Measurements from ENCODE around the gene PLCL1.

The PLCL1 gene

GRCh38 chr2:197982565-197982964 is 178.2 kb downstream of the PLCL1 start:
- H3K9me3 ChIP-seq (ENCODE audit: low read length), result no peaks in the 10 kb centered on the region
- no peaks in the 10 kb centered on the region for H4K20me1 ChIP-seq (ENCODE audit: insufficient read depth, low read length)
- TF ChIP-seq EZH2 (IDR thresholded peaks at IDR 0.05; ENCODE audit: borderline replicate concordance, low read length), result no peak
- TF ChIP-seq, protein P1, sequence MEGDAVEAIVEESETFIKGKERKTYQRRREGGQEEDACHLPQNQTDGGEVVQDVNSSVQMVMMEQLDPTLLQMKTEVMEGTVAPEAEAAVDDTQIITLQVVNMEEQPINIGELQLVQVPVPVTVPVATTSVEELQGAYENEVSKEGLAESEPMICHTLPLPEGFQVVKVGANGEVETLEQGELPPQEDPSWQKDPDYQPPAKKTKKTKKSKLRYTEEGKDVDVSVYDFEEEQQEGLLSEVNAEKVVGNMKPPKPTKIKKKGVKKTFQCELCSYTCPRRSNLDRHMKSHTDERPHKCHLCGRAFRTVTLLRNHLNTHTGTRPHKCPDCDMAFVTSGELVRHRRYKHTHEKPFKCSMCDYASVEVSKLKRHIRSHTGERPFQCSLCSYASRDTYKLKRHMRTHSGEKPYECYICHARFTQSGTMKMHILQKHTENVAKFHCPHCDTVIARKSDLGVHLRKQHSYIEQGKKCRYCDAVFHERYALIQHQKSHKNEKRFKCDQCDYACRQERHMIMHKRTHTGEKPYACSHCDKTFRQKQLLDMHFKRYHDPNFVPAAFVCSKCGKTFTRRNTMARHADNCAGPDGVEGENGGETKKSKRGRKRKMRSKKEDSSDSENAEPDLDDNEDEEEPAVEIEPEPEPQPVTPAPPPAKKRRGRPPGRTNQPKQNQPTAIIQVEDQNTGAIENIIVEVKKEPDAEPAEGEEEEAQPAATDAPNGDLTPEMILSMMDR (IDR thresholded peaks at IDR 0.05; ENCODE audit: low read length), result no peak
- no peak overlapping the region for H3K9ac ChIP-seq (ENCODE audit: low read length)
- H3K27me3 ChIP-seq (ENCODE audit: insufficient read depth, low read length), result no peaks in the 10 kb centered on the region
- H3K36me3 ChIP-seq (ENCODE audit: insufficient read depth, low read length), result no peaks in the 10 kb centered on the region
- H3K4me2 ChIP-seq (ENCODE audit: low read length), result no peak overlapping the region
- H3K9me2 ChIP-seq (ENCODE audit: low read depth, low read length), result no peaks in the 10 kb centered on the region
- no peak overlapping the region for H3K27ac ChIP-seq (ENCODE audit: low read depth, low read length, poor library complexity, severe bottlenecking)
- H3K79me2 ChIP-seq (ENCODE audit: insufficient read depth, low read length), result no peaks in the 10 kb centered on the region
- H3K4me3 ChIP-seq (ENCODE audit: low read depth, low read length, poor library complexity, severe bottlenecking), result no peak overlapping the region
- no peaks in the 10 kb centered on the region for H3F3A ChIP-seq (ENCODE audit: insufficient read depth, low read length)
- no peak overlapping the region for H2AFZ ChIP-seq (ENCODE audit: low read length)
- no peaks in the 10 kb centered on the region for H3K4me1 ChIP-seq (ENCODE audit: insufficient read depth, low read length, severe bottlenecking)

DNA sequence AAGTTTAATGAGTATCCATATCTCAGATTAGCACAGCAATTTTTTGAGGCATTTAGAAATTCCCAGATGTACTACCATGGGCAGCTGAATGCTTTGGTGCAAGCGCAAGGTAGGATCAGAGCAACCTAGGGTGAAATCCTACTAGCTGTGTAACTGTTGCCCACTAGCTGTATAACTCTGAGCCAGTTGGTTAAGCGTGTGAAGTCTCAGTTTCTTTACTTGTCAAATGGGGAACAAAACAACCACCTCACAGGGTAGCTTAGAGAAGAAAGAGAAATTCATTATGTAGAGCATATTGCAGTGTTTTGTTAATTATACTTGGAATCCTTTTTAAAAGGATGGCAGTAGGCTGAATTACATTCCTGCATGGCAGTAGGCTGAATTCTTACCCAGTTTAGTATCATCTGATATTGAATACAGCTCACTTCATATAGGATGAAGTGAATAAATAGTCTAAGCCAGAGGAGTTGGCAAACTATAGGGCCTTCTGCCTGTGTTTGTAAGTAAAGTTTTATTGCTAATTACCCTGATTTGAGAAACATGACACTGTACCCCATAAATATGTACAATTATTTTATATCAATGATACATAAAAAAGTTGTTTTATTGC is 180.7 kb downstream of the PLCL1 start:
- no peak for TF ChIP-seq EZH2 (IDR thresholded peaks at IDR 0.05; ENCODE audit: borderline replicate concordance, low read length)
- TF ChIP-seq, protein P1 (IDR thresholded peaks at IDR 0.05; ENCODE audit: low read length), result no peak
- no peak overlapping the region for H3K4me3 ChIP-seq (ENCODE audit: low read depth, low read length, poor library complexity, severe bottlenecking)
- H3K27me3 ChIP-seq (ENCODE audit: insufficient read depth, low read length), result no peaks in the 10 kb centered on the region
- no peaks in the 10 kb centered on the region for H3K9me2 ChIP-seq (ENCODE audit: low read depth, low read length)
- H3K79me2 ChIP-seq (ENCODE audit: insufficient read depth, low read length), result no peaks in the 10 kb centered on the region
- no peaks in the 10 kb centered on the region for H4K20me1 ChIP-seq (ENCODE audit: insufficient read depth, low read length)
- no peak overlapping the region for H3K9ac ChIP-seq (ENCODE audit: low read length)
- H3K27ac ChIP-seq (ENCODE audit: low read depth, low read length, poor library complexity, severe bottlenecking), result no peak overlapping the region
- no peak overlapping the region for H3K4me2 ChIP-seq (ENCODE audit: low read length)
- H2AFZ ChIP-seq (ENCODE audit: low read length), result no peak overlapping the region
- H3F3A ChIP-seq (ENCODE audit: insufficient read depth, low read length), result no peaks in the 10 kb centered on the region
- no peaks in the 10 kb centered on the region for H3K4me1 ChIP-seq (ENCODE audit: insufficient read depth, low read length, severe bottlenecking)
- H3K36me3 ChIP-seq (ENCODE audit: insufficient read depth, low read length), result no peaks in the 10 kb centered on the region
- no peaks in the 10 kb centered on the region for H3K9me3 ChIP-seq (ENCODE audit: low read length)

DNA sequence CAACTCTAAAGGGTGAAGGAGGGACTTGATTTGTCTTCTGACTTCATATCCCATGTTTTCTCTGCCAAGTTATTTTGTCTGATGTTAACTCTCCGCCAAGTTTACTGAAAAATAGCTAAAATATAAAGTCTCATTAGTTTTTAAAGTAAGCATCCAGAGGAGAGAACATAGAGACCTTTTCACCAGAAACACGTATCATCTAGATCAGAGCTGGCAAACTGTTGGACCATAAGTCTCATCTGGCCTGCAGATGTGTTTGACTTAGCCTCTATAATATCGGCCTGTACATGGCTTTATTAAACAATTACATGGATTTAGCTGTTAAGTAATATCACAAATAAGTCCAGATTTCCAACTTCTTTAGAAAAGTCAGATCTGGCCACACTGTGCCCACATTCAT is 182.6 kb downstream of the PLCL1 start:
- H3K36me3 ChIP-seq (ENCODE audit: insufficient read depth, low read length), result no peaks in the 10 kb centered on the region
- H3K4me3 ChIP-seq (ENCODE audit: low read depth, low read length, poor library complexity, severe bottlenecking), result no peak overlapping the region
- no peaks in the 10 kb centered on the region for H4K20me1 ChIP-seq (ENCODE audit: insufficient read depth, low read length)
- no peak overlapping the region for H3K4me2 ChIP-seq (ENCODE audit: low read length)
- no peaks in the 10 kb centered on the region for H3K27me3 ChIP-seq (ENCODE audit: insufficient read depth, low read length)
- H3K27ac ChIP-seq (ENCODE audit: low read depth, low read length, poor library complexity, severe bottlenecking), result no peak overlapping the region
- no peaks in the 10 kb centered on the region for H3K79me2 ChIP-seq (ENCODE audit: insufficient read depth, low read length)
- H3F3A ChIP-seq (ENCODE audit: insufficient read depth, low read length), result no peaks in the 10 kb centered on the region
- no peak overlapping the region for H3K9ac ChIP-seq (ENCODE audit: low read length)
- H3K9me3 ChIP-seq (ENCODE audit: low read length), result no peaks in the 10 kb centered on the region
- no peaks in the 10 kb centered on the region for H3K9me2 ChIP-seq (ENCODE audit: low read depth, low read length)
- no peak overlapping the region for H2AFZ ChIP-seq (ENCODE audit: low read length)
- TF ChIP-seq EZH2 (IDR thresholded peaks at IDR 0.05; ENCODE audit: borderline replicate concordance, low read length), result no peak
- TF ChIP-seq, protein P1 (IDR thresholded peaks at IDR 0.05; ENCODE audit: low read length), result no peak
- H3K4me1 ChIP-seq (ENCODE audit: insufficient read depth, low read length, severe bottlenecking), result no peaks in the 10 kb centered on the region
